ENCODE results near the gene OLIG1.

Gene OLIG1

GRCh38 chr21:33115631-33116510, 45.9 kb downstream of the OLIG1 start:
- H3K4me3 Mint-ChIP-seq: peak overlapping the region; percentile 53
- H3K27ac Mint-ChIP-seq: no peak overlapping the region
- no peaks in the 10 kb centered on the region for H3K36me3 Mint-ChIP-seq
- no peaks in the 10 kb centered on the region for H3K9me3 Mint-ChIP-seq (ENCODE audit: low read depth)
- H3K4me1 Mint-ChIP-seq (ENCODE audit: low read depth): peaks cover 25% of the 10 kb centered on the region
- H3K27me3 Mint-ChIP-seq: peaks cover 6% of the 10 kb centered on the region

GRCh38 chr21:33116676-33117075, 46.7 kb downstream of the OLIG1 start:
- H3K4me3 Mint-ChIP-seq: peak overlapping the region; percentile 53
- H3K9me3 Mint-ChIP-seq (ENCODE audit: low read depth): no peaks in the 10 kb centered on the region
- H3K4me1 Mint-ChIP-seq (ENCODE audit: low read depth): peaks cover 25% of the 10 kb centered on the region
- H3K27me3 Mint-ChIP-seq: peaks cover 3% of the 10 kb centered on the region
- H3K36me3 Mint-ChIP-seq: no peaks in the 10 kb centered on the region
- no peak overlapping the region for H3K27ac Mint-ChIP-seq

- Mint-ChIP-seq H3K27ac (peak overlapping the region; percentile 0), H3K36me3 (no peaks in the 10 kb centered on the region), H3K4me1 (ENCODE audit: low read depth) (peaks cover 25% of the 10 kb centered on the region), H3K27me3 (no peaks in the 10 kb centered on the region), H3K9me3 (ENCODE audit: low read depth) (no peaks in the 10 kb centered on the region), H3K4me3 (no peak overlapping the region)
Measured at GRCh38 chr21:33117101-33117888, 47.4 kb downstream of the OLIG1 start.
